Kasumi-1 (cell line): Measurements from ENCODE around the gene FAM171A1.

Source experiments
- DNase-seq, 2 experiments: peaks; one replicate each; lab custom pipeline; 2025; lab: John Stamatoyannopoulos, UW

Gene FAM171A1

DNA sequence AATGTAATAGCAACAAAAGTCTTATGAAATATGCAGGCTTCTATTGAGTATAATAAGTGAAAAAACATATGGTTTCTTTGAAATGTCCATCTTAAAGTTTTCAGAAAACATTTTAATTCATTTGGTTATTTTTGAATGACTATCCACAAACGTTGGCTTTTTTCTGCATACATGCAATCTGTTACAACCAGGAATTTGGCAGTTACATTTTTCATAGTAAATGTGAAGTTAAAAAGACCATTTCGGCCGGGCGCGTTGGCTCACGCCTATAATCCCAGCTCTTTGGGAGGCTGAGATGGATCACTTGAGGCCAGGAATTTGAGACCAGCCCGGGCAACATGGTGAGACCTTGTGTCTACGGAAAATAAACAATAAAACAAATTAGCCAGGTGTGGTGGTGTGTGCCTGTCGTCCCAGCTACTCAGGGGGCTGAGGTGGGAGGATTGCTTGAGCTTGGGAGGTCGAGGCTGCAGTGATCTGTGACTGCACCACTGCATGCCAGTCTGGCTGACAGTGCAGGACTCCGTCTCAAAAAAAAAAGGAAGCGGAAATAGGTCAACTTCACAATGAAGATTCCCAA lies 128.7 kb downstream of the FAM171A1 start:
- no peak for DNase-seq

DNA sequence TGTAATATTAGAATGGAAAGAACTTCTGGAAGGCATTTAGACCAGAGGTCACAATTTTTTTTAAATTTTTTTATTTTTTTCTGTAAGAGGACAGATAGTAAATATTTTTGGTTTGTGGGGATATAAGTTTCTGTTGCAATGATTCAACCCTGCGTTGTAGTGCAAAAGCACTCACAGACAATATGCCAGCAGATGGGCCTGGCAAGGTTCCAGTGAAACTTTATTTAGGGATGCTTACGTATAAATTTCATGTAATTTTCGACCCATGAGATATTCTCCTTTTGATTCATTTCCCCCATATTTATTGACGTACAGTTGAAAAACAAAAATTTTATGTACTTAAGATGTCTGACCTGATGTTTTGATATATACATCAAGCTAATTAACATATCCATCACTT lies 129.8 kb downstream of the FAM171A1 start:
- DNase-seq: no peak

DNA sequence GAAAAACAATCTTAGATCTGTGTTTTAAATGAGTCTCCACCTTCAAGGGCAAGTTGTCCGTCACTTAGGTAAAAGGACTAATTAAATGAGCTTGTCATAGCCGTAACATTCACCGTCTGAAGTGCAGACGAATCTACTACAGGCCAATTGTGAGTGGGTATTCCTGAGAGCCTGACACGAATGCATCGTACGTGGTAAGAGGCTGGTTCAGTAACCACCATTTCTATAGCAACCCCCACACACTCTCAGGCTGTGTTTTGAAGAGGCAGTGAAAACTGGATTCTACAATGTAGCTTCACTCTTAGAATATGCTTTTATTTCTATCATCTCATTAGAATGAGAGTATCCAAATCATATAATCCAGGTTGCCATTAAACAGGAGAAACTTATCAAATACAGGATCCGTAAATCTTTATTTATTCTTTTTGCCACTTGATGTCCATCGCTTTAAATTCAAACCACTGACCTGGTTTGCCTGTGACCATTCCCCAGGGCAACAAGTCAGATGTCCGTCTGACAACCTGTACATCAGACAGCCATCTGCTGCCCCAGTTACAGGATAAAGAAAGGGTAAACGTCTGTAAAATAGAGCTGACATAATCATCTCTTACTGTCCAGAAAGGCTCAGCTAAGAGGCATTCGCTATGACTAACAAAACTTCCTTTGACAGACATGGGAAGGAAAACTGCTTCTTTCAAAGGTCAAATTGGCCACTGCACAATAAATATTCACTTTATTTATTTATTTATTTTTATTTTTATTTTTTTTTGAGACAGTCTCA lies 132.3 kb downstream of the FAM171A1 start:
- no peak for DNase-seq

DNA sequence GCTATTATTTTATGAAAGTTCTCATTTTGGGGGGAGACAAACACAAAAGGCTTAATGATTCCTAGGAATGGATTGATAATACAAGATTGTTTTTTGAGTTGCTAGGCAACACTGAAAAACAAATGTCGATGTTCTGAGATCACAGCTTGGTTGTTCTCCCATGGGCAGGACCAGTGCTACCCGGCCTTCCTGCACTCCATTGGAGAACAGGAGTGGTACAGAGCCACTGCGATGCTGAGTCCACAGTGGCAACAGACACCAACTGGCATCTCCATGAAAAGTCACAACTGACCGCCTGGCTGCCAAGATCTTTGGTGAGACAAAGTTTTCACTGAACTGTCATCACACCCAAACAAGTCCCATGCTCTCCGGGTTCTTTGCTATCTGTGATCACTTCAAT lies 133.7 kb downstream of the FAM171A1 start:
- no peak for DNase-seq

DNA sequence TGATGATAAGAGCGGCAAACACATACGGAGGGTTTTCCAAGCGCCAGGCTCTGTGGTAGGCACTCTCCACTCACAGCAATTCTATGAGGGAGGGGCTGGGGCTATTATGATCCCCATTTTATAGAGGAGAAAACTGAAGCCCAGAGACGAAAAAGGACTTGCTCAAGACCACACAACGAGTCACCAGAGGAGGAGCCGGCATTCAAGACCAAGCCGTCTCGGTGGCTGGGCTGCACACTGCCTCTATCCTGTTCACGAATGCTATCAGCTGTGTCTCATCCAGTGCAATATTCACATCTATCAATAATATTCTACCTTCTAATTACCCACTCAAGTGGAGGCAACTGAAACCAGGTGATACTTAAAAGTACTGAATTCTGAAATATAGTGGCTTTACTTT lies 134.7 kb downstream of the FAM171A1 start:
- no peak for DNase-seq

DNA sequence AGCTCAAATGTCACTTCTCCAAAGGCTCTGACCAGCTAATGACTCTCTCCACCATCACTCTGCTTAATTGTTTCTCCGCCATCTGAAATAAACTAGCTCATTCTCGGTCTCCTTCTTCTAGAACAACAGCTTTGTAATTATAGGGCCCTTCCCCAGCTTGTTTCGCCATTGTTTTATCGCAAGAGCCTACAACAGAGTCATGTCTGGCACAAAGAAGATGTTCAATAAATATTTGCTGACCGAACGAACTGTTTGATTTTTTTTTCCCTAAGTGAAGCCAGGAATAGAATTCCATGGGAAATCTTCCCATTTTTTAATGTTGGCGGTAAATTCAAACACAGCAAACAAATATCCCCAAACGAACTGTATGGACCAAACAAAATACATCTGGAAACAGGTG lies 138.8 kb downstream of the FAM171A1 start:
- no peak for DNase-seq

DNA sequence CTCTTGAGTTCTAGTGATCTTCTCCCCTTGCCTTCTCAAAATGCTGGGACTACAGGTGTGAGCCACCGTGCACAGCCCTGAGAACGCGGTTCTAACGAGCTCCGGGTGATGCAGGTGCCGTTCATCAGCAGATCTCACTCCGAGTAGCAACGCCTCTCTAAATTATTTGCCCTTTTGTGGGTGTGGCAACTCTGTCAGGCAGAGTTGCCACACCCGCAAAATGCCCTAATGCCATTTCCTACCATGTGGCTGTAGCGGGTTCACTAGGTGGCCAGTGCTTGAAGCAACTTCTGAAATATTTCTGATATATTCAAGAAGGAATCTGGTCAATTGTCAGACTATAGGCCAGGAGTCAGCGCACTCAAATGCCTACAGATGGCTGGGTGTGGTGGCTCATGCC lies 139.7 kb downstream of the FAM171A1 start:
- DNase-seq: no peak

DNA sequence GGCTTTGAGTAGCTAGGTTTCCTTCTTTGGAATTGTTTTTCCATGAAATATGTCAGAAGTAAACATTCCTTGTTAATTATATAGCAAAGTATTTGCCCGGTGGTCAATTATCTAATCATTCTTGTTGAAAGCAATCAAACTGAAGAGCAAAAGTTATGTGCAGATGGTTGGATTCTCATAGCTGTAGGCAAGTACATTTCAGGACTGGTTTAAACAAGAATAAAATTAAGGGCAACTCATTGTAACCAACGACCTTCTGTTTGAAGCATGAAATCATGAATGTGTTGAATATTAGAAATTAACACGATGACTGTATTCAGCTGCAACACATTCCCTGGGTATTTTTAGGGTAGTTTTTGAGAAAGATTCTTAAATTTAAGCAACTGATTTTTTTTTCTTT lies 140.8 kb downstream of the FAM171A1 start:
- no peak for DNase-seq

DNA sequence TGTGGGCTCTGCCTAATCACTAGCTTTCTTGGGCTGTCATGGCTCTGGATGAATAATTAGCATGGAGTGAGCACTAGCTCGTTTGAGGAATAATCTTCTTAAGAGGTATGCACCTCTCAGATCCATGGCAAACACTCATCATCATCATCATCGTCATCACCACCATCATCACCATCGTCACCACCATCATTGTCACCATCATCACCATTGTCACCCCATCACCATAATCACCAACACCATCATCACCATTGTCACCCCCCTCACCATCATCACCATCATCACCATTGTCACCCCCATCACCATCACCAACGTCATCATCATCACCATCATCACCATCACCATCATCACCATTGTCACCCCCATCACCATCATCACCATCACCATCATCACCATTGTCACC lies 141.8 kb downstream of the FAM171A1 start:
- no peak for DNase-seq

DNA sequence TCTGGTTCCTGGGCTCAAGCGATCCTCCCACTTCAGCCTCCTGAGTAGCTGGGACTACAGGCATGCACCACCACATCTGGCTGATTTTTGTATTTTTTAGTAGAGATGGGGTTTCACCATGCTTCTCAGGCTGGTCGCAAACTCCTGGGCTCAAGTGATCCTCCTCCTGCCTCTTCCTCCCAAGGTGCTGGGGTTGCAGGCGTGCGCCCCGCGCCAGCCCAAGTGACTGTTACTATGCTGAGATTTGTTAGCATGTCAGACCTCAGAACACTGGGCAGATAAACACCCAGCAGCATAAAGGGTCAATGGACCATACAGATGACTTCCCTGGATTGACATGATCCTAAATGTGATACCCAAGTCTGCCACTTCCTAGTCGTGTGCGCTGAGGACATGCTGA lies 142.7 kb downstream of the FAM171A1 start:
- no peak for DNase-seq

DNA sequence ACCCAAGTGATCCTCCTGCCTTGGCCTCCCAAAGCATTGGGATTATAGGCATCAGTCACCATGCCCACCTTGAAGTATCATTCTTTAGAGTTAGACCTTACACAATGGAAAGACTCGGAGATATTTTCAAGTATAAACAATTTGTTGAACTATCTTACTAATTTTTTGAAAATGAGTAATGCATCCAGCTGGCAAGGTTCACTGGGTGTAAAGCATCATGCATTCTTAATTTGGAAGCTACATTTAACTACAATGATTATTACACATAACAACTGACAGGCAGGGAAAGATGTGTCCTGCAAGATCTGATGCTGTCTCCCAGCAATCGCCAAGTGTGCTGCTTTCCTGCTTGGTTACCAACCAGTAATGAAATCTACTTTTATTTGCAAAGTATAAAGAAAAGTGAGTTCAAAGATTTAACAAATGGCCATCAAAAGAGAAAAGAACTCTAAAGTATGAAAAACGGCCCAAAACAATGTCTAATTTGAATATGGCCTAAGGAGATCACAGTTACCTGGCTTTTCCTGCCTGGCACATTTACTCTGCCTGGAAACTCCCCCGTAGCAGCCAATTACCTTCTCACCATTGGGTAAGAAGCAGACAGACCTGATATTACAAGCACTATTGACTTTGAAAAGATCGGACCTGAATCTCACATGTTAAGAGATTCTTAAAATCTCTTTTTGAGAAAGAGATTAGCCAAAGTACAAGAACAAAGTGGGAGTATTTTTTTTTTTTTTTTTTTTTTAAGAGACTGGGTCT lies 143.3 kb downstream of the FAM171A1 start:
- DNase-seq: no peak

DNA sequence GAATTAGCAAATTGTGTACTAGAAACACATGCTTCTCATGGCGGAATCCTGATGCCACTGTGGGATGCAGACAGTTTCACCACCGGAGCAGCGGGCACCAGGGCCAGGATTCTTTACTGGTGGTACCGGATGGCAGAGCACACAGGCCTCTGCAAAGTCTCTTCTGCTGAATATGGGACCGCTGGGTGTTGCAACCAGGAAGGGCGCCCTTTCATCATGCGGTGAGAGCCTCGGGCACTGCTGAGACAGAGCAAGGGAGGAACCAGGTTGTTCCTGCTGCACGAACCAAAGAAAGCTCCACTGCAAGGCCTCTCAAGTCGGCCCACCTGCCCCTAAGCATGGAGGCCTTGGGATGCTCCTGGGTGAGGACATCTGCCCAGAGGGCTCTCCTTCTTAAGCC lies 145.6 kb downstream of the FAM171A1 start:
- no peak for DNase-seq

DNA sequence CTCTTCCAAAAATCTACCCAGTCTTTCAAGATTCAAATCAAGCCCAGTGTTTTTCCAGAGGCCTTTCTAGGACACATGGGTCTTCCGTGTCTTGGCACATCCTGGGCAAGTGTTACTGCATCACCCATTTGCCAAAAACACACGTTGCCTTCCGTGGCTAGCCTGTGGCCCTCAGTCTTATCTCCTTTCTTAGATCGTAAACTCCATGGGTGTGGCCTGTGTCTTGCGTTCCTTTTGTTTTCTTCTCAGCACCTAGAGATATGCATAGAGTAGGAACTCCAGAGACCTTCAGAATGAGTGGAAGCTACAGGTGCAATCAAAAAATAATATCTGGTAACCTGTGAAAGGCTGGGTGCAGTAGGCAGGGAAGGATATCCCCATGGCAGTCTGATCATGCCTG lies 146.1 kb downstream of the FAM171A1 start:
- DNase-seq: no peak

DNA sequence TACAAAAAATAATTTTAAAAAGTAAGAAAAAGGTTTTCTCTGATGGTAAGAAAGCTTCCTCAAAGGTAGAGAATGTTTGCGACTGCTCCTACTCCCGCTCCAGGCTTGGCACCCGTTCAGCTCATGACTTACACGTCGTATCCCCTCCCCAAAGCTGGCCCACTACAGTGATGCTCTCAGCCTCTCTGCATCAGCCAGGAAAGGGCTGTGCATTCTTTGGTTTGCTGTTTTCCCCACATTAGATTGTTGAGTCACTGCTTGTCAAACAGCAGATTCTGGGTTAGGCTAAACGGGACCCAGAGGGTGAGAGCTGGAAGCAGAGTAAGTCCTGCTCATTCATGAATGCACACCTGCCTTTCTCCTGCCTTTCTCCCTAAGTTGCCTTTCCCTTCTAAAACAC lies 147.9 kb downstream of the FAM171A1 start:
- DNase-seq: no peak

DNA sequence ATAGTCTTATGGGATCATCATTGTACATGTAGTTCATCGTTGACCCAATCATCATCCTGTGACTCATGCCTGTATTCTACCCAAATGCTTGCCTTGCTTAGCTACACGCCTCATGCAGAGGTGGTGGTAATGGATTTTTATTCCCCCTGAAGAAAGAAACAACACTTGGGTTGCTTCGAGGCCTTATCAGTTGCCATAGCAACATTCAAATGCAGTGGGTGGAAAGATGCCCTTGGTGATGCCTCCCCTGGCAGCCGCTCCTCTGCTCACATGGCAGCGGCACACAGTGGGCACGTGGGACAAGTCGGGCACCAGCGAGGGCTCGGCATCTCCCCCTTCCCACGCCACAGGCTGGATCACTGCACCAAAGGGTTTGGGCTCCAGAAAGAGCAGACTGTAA lies 148.6 kb downstream of the FAM171A1 start:
- no peak for DNase-seq

DNA sequence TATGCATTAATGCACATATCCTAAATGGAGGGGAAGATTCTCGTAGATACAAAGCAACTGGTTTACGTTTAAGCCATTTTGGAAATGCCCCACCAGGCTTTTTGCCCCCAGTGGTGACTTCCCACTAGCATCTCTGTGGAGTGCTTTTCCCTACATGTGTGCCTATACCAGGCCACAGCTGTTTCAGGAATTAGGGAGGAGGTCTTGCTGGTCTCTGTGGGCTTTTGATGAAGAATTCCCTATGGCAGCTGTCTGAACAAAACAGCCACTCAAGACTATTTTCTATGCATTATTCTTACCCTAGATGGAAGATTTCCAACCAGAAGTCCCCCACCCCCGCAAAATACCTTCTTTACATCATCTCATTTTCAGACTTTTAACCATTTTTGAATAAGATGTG lies 150.6 kb downstream of the FAM171A1 start:
- DNase-seq: no peak

DNA sequence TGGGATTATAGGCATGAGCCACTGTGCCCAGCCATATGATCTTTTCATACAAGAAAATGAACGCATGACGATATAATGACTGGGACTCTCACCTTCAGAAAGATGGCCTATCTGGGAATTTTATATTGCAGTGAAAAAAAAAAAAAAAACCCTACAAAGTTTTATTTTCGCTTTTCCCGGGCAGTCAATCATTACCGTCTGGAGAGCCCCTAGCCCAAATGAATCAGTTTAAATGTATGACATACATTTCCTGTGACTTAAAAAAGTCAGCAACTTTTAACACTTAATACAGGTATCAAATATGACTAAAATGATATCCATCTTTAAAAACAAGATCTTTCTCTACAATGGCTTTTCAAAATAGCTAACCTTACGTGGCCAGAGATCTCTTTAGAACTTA lies 154.4 kb downstream of the FAM171A1 start:
- no peak for DNase-seq

DNA sequence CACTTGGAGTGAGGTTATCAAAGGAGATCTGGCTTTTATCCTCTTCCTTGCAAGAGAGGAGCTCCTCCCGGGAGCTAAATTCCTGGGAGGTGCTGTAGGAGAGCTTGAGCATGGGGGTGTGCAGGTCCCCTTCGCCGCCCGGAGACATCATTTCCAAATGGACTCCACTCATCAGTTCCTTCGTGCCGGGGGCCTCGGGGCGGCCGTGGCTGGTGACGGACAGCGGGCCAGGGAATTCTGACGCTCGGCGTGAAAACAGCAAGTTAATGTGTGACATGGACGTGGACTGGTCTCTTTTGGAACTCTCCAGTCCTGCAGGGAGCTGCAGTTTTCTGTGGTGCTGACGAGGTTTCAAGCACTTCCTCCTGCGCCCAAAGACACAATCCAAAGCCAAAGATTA lies 156.9 kb downstream of the FAM171A1 start:
- DNase-seq: no peak

DNA sequence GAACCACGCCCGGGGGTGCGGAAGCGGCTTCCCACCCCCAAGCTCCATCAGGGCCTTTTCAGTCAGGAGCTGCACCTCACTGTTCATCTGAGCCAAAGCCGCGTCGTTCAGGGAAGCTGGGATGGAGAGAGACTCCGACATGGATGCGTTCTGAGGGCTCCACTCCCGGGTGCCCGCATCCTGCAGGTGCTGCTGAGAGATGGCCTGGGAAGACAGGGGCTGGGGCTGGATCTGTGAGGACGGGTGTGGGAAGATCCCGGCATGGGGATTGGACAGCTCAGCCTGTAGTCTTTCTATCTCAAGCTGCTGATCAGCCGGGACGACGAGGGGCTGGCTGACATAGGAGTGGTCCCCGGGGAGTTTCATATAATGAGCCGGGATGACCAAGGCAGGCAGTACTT lies 157.6 kb downstream of the FAM171A1 start:
- DNase-seq: no peak

DNA sequence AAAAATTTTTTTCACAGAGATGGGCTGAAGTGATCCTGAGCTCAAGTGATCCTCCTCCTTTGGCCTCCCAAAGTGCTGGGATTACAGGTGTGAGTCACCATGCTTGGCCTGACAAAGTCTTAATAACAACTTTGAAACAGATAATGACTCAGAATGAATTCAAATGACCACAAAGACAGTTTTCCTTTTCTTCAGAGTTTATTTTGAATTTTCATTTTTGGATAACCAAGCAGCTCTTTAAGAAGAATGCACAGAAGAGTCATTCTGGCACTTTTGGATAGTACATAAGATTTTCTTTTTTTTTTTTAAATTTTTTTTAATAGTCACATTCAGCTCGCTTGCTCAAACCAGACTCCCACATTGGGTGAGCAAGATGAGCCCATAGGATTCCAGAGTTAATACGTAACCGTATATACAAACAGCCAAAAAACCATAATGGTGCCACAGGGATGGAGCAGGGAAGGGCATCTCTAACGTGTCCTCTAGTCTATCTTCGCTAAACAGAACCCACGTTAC lies 159.6 kb downstream of the FAM171A1 start:
- no peak for DNase-seq

DNA sequence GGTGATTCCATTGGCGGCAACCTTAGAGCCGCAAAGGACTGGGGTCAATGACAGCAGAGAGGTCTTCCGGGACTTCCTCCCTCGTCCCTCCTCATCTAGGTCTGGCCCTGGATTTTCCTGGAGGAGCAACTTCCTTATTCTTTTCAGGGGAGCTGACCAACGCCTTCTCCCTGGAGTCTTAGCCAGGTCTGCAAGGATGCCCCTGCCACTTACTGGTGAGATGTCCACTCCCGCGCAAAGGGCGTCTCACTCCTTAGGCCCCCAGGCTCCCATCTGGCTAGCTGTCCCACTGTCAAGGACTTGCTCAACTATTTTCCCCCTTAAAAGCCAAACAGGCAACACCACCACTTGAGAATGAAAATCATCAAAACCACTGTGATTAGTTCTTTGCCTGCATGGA lies 160.6 kb downstream of the FAM171A1 start:
- DNase-seq: no peak

DNA sequence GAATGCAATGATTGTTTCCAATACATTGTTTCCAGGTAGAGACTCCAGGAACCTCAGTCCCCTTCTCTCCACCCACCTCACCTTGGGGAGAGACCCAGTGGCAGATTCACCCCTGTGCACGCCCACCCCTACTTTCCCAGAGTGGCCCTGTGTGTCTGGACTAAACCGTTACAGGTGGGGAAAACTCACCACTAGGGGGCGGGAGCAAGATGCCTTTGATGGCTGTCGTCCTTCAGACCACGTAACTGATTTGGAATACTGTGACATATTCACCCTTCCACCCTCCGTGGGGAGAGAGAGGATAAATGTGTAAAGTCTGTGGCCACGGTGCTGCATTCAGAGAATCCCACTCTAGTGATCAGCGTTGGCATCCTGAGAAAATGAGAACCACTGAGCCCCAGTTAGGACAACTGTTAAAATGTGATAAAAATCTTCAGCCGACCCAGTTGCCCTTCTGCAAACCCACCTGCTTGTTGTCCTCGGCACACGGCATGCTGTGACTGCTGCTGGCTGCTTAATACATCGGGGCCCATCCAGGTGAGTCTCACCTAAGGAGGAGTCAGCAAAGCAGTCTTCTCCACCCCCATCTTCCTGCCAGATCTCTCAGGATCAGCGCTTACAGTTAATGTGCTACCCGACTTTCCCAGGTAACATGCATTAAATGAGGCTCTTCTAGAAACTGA lies 161.1 kb downstream of the FAM171A1 start:
- DNase-seq: peak; percentile 42 to 79

DNA sequence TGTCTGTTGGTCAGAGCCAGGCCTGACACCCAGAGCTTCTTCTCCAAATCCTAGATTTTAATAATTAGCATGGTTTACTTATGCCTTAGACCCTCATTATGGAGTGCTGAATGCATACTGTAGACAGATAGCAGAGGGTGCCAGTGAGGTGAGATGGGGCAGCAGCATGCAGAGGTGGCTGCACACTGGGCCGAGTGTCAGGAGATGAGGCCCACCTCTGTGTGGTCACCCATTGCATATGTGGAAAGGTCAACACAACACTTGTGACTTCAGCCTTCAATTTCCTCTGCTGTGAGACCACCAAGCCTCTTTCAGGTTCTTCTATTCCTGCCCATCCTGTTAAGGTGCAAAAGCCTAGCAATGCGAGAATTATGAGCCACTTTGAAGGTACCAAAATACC lies 162.9 kb downstream of the FAM171A1 start:
- no peak for DNase-seq
